T-helper 22 cell (primary cell): Measurements from ENCODE around the gene RUBCNL.

ENCODE experiments used
- DNase-seq: peaks from one replicate; pipeline ENCODE4 v3.0.0-alpha.2; 2020; ENCODE audit warnings: low read depth

RUBCNL gene

DNA sequence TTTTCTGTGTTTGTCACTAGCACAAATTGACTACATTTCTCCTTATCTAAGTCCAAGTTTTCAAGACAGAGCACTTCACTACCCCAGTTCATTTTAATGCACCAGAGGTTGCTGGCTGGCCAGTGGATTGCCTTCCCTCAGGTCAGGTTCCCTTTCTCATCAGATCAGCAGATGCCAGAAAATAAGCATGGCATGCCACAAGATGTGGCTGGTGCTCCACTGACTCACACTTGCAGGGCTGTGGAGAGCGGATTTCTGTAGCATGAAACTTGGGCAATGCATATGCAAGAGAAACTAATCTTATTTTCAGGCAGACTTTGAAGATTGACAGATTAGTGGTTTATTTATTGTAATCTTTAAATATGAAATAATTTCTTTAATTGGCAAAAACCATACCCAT lies 79.5 kb downstream of the RUBCNL start:
- no peak for DNase-seq

DNA sequence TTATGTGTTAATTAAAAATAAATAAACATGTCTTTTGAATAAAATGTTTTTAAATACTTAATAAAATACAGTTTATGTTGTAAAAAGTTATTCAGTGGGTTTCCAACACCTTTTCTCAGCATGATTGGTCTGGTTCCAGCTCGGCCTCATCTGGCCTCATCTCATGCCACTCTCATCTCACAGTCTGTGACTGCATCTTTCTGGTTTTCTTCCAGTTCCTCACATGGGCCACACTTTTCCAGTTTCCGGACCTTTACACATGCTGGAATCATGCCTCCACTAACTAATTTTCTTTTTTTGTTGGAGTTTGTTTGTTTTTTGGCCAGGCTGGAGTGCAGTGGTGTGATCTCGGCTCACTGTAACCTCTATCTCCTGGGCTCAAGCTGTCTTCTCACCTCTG lies 82.5 kb downstream of the RUBCNL start:
- DNase-seq: no peak

DNA sequence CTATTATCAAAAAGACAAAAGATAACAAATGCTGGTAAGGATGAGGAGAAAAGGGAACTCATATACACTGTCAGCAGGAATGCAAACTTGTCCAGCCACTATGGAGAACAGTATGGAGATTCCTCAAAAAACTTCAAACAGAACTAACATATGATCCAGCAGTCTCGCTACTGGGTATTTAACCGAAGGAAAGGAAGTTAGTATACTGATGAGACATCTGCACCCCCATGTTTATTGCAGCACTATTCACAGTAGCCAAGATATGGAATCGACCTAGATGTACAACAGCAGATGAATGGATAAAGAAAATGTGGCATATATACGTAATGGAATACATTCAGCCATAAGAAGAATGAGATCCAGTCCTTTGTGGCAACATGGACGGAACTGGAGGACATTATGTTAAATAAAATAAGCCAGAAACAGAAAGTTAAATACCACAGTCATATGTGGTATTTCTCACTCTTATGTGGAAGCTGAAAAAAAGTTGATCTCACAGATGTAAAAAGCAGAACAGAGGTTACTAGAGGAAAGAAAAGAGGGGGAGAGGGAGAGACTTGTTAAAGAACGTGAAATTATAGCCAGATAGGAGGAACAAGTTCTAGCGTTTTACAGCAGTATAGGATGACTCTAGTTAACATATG lies 83.2 kb downstream of the RUBCNL start:
- DNase-seq: no peak

DNA sequence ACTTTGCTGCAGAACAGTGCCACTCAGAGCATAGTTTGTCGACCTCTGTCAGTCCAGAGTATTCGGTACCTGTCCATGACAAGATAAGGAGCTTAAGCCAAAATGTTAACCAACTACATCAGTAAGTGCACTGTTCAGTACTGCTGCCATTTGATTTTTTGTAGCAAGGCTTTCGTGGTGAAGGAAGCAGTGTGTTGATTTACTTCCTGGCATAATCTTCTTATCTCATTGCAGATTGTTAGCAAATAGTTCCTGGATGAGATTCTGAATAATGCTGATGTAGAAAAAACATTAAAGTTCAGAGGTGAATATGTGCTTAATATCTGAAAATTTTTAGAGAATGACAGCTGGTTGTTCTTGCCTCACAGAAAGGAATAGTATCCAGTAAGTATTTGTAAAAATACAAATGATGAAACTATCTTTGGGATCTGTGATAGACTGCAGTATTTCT lies 89.7 kb downstream of the RUBCNL start:
- no peak for DNase-seq

DNA sequence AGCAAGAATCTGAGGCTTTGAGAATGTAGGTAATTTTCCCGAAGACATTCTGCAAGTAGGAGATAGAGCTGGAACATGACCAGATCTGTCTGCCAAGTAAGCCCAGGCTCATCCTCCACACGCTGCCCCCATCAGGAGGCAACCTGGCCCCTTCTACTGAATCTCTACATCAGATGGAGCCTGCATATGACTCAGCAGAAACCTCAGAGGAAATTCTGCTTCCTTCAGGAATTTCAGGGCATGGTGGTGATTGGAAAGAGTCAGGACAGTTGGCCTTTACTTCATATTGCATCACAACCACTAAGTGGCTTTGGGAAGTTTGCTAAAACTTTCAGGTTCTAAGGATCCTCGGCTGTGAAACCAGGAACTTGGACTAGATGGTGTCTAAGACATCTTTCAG lies 90.1 kb downstream of the RUBCNL start:
- no peak for DNase-seq

DNA sequence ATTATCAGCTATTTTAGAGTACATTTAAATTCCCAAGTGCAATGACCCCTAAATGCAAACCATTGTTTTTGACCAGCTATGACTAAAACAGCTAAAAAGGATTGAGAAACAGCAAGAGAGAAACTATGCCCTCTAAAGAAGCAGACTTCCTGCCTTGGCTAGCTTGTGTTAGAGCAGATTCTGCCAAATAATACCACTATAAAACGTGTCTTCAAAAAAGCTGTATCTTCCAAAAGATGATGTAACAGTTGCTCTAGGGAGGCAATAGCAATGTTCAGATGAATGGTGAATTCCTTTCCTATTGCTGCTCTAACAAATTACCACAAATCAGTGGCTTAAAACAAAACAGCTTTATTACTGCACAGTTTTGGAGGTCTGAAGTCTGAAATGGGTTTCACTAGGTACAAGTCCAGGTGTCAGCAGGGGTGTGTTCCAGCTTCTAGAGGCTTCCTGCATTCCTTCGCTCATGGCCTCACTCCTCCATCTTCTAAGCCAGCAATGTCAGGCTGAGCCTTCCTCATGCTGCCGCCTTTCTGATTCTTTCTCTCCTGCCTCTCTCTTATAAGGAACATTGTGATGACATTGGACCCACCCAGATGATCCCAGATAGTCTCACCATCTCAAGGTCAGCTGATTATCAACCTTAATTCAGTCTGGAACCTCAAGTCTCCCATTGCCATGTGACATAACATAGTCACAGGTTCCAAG lies 90.8 kb downstream of the RUBCNL start:
- DNase-seq: no peak

DNA sequence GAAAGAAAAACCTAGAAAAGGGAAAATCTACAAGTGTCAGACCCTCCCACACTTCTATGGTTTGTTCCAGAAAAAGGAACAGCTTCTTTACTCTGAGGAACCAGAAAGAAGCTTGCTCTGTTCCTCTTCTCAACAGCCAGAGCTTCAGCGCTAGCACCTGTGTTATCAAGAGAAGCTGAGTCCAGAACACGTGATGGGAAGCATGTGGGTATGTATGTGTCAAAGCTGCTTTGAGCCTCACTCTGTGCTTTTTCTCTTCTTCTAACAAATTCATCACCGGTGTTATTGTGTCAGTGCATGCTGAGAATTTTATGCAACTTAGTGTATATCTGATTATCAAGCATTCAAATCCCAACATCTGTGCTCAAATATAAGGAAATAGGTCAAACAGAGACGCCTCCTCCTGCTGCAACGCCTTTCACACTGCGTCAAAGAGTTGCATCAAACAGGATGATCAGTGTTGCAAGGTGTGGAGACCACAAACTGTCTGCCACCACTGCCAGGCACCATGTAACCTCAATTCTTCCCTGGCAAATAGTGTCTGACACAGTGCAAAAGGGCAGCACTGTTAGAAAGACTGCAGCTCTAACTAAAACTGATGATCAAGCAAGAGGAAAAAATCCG lies 91.4 kb downstream of the RUBCNL start:
- peak; percentile 64 for DNase-seq

DNA sequence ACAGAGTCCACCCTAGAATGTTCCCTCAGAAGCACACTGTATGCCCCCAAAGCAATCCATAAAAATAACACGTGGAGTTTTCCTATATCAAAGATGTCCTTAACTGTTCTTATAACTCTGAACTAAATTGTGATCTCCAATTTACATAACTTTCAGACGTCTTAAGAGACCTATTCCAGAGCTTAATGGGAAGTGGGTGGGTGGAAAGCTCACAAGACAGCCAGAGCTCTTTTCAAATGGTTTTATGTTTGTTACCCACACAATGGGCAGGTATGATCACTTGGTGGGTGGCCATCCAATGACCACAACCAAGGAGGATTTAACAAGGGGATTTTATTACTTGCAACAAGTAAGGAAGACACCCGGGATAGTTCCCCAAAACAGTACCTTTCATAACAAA lies 93.6 kb downstream of the RUBCNL start:
- no peak for DNase-seq
